HG03196 (cell line): Measurements from ENCODE around the gene PRDM16.
"Not testable (repeated sequence)": the region's sequence is repeated elsewhere in the genome, so short reads cannot be mapped to it uniquely, and the experiment has no call there.

Experiments used
- ATAC-seq: cut with Tn5 transposase; IDR thresholded peaks from one replicate; pipeline ENCODE4 v1.9.1; 2021; ENCODE audit not compliant: unreplicated experiment

Gene PRDM16

GRCh38 chr1:3159121-3159520 is 90.1 kb downstream of the PRDM16 start:
- ATAC-seq = no peak

GRCh38 chr1:3159996-3160395 is 91.0 kb downstream of the PRDM16 start:
- no peak for ATAC-seq

- no peak for ATAC-seq
These were observed 91.7 kb downstream of the PRDM16 start for GRCh38 chr1:3160647-3161145.

- no peak for ATAC-seq
These were observed 92.3 kb downstream of the PRDM16 start for GRCh38 chr1:3161176-3161840.

GRCh38 chr1:3162322-3162882 is 93.4 kb downstream of the PRDM16 start:
- no peak for ATAC-seq

GRCh38 chr1:3163356-3163755 is 94.4 kb downstream of the PRDM16 start:
- no peak for ATAC-seq

GRCh38 chr1:3164671-3165070 is 95.7 kb downstream of the PRDM16 start:
- ATAC-seq = no peak

GRCh38 chr1:3165189-3165588 is 96.2 kb downstream of the PRDM16 start:
- ATAC-seq = not testable (repeated sequence)

GRCh38 chr1:3166206-3166918 is 97.4 kb downstream of the PRDM16 start:
- ATAC-seq = no peak

GRCh38 chr1:3167255-3167654 is 98.3 kb downstream of the PRDM16 start:
- ATAC-seq = no peak

GRCh38 chr1:3168678-3169077 is 99.7 kb downstream of the PRDM16 start:
- no peak for ATAC-seq

- no peak for ATAC-seq
These were observed 100.8 kb downstream of the PRDM16 start for GRCh38 chr1:3169665-3170356.

- ATAC-seq = no peak
These were observed 101.8 kb downstream of the PRDM16 start for GRCh38 chr1:3170561-3171453.

- ATAC-seq = no peak
These were observed 102.8 kb downstream of the PRDM16 start for GRCh38 chr1:3171761-3172160.

- no peak for ATAC-seq
These were observed 103.7 kb downstream of the PRDM16 start for GRCh38 chr1:3172431-3173380.

- no peak for ATAC-seq
These were observed 104.5 kb downstream of the PRDM16 start for GRCh38 chr1:3173381-3173980.

GRCh38 chr1:3174487-3175247 is 105.7 kb downstream of the PRDM16 start:
- no peak for ATAC-seq

- ATAC-seq = no peak
These were observed 106.5 kb downstream of the PRDM16 start for GRCh38 chr1:3175486-3175885.
